Activated T-helper 1 cell treated with Interleukin-2 at 50 U/mL for 16 hours (primary cell): Measurements from ENCODE around the gene BTBD9.

Experiments used
- DNase-seq: peaks from one replicate; pipeline ENCODE4 v3.0.0-alpha.2; 2020; ENCODE audit warnings: low read depth

Gene BTBD9

DNA sequence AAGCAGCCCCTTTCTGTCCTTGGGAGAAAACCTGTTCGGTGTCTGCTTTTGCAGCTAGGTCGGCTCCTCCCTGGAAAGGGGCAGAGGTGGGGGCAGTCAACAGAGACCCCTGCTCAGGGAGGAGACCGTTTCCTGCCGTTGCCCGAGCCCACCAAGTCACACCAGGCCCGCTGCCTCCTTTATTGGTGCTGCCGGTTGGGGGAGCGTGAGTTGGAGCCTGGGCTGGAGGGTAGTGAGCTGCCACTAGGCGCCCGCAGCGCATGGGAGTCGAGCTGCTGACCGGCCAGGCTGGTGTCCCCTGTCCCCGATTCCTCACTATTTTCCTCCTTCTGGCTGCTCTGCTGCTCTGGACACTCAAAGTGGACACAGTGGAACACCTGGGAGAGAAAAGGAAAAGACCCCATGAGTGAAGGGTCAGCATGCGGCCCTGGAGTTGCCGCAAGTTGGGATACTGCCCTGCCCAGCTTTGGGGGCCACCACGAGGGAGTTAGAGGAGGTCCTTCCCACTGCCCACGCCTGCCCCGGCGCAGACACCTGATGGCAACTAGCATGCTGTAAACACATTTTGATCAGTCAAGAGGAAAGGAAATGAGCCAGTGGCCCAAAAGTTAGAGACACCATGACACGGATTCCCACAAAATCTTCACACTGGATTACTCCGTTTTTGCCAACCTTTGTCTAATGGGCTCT, 464.8 kb downstream of the BTBD9 start:
- DNase-seq, result no peak

DNA sequence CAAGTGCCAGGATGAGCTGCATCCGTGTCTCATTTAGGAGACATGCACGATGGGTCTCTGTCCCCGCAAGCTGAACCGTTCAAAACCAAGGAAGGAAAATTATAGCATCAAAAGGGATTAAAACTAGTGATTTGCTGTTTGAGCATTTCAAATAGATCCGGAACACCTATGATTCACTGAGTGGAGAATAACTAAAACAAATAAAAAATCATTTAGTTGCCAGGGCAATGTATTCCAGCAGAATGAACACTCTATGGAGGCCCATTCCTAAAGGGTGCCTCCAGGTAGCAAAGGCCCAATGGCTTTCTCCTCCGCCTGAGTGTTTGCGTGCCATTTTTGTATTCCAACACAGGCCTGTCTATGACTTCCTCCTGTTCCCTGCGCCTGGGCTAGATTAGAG, 465.4 kb downstream of the BTBD9 start:
- no peak for DNase-seq

DNA sequence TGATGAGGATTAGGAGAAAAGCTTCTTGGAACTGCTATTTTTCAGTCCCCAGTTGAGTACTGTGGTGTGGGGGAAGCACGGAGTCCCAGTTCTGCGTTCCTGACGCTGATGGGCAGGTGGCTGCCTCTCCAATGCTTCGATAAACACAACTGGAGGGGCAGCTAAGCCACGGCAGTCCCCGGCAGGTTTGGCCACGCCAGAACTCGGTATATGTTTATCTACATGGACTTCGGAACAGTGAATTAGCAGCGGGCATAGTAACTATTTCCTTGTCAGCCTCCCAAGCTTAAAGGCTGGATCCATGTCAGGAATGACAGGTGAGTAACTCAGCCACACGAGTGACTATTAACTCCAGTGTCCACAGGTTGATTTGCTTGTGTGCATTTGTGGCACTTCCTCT, 465.8 kb downstream of the BTBD9 start:
- no peak for DNase-seq

DNA sequence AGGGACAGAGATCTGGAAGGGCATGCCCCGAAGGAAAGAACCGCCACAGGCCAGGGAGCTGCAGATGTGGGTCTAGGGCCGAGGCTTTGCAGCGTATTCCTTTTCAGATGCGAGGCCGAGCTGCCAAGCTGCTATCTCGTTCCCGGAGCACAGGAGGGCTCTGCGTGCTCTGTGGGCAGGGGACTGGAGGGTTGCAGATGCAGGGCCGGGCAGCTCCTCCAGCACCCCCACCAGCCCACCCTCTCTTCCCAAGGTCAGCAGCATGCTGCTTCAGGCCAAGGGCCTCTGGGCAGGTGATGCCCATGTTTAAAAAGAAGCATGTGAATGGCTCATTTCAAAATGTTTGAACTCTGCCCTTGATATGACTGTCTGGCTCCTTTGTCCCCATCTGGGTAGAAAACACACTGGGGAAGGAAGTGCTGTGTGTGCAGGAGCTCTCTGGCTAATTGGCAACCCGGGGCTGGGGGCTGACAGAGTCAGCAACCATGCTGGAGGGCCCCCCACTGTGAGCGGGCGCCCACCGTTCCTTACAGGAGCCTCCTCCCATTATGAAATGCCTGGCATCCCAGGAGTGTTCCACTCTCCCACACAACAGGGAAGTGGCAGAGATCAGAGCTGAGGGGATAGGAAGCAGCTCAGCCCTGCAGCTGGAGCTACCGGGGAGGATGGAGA, 466.9 kb downstream of the BTBD9 start:
- no peak for DNase-seq

DNA sequence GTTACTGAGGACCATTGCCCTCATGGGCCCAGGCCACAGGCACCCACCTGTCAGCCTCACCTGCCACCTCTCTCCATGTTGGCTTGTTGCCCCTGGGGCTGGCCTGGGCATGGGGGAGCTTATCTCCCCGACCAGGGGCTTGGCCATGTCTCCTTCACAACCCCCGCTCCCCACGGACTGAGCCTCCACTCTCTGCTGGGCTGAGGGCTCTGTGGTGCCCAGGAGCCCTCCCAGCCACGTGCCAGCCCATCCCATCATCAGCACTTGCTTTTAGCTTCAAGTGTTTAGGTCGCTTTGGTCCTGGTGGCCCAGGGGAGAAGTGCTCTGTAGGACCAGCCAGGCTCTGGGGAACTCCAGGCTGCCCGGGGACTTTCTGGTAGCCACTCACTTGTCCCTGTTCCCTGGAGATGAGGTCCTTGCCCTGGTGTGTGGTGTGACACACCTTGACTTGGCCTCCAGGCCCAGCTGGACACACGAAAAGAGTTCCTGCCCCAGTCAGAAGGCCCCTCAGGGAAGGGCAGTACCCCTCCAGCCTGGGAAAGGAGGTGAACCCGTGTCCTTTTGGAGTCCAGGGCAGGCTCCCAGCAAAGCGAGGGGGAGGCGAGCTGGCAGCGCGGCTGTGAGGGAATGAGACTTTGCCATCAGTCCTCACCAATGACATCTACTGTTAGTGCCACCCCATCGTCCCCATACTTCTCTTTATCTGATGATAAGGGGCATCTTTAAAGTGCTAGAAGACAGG, 467.6 kb downstream of the BTBD9 start:
- DNase-seq, result no peak

DNA sequence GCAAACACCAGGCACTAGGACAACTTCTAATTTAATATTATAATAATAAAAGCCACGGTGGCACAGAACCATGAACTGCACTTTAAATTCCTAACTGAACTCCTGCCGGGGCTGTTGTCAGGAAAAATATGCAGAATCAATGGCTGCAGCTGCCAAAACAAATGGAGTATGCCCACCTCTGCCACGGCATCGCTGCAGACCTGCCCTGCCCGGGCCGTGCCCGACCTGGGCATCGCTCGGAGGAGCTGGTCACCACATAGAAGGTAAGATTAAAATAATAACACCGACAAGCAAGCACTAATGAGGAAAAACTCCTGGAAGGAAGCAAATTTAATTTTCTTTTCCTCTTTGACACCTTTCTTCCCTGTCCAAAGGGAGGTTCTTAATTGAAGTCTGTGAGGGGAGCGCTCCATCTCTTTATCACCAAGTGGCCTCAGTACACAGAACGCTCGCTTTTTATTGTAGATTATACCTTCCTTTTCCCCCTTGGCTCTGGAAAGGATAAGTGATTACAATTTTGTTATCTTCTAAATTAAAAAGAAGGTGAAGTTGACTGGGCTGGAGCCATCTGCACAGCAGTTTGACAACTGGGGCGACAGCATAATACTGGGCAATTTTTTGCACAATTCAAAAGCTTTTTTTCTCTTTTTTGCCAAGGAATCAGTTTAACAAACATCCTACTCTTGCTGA, 468.9 kb downstream of the BTBD9 start:
- no peak for DNase-seq

DNA sequence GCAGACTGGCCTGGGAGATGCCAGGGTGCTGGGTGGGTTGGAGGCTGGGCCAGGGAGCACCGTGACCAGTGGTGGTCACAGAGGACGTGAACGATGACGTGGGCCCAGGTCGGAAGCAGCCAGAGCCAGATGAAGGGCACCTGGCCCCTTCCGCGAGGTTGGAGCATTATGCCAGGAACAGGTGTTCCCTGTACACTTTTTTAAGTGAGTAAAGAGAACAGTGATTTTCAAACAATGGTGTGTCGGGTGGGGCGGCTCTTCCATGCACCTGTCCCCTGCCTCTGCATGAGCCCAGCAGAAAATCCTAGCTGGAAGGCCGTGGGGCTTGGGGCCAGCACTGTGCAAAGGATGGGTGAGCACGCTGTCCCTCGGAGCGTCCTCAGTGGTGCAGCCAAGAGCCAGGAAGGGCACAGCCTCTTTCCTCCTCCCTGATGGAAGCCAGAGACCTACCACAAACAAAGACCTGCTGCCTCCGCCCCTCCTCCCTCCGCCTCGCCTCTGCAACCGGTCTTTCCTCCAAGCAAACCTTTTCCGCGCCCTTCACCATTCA, 469.7 kb downstream of the BTBD9 start:
- no peak for DNase-seq

DNA sequence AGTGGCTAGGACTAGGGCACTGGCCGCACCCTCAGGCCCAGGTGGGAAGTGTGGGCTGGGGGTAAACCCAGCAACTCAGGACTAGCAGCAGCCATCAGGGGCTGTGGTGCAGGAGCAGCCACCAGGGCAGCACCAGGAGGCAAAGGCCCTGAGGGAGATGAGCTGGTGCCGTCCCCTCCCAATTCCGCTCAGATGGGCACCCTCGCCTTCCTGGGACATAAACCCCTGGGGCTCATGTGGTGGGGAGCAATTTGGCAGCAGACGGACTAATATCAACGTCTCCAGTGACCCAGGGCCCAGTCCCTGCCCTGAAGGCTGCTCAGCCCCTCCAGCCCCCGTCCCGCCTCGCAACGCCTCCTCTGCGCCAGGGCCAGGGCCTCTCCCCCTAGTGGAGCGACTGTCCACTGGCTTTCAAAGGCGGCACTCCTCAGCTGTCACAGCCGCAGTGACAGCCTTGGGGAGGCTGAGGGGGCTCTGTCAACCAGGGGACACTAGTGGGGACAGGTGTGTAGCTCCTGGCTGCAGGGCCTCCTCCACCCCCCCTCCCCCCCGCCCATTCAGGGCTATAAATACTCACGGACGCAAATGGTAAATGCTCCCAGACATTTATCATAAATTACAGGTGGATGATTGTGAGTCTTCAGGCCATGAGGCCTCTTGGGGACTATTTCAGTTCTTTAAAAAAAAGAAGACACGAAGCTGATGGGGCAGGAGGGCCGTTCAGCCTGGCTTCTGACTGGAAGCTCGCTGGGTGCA, 470.3 kb downstream of the BTBD9 start:
- DNase-seq, result no peak

DNA sequence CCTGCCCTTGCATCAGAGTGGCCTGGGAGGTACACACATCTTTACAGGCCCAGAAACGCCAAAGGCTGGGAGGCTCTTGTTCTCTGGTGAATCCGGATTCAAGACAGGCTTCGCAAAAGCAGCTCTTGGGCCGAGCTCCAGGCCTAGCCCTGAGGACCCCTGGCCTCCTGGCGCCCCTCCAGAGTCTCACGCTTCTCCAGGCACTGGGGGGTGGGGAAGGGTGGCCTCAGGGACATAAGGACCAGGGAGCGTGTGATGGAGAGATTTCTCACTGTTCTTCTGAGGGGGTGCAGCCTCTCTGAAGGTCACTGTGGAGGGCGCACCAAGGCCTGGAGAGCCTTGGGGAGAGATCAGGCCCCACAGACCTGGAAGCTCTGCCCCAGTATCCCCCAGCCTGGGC, 471.0 kb downstream of the BTBD9 start:
- DNase-seq, result no peak

DNA sequence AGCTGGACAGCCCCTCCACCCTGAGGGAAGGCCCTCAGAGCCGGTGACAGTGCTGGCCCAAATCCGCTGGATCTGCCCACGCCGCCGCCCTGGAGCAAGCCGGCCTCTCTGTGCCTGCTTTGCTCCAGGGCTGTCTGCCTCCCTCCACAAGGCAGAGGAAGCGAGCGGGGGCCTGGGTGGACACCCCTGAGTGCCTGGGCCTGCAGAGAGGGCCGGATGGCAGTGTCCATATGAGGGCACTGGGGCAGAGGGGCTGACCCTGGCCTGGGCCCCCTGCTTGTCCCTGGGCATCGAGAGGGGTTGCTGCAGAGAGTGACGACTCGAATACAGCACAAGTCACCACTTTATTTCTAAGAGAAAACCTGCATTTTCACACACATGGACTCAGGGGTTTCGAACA, 471.6 kb downstream of the BTBD9 start:
- DNase-seq, result no peak

DNA sequence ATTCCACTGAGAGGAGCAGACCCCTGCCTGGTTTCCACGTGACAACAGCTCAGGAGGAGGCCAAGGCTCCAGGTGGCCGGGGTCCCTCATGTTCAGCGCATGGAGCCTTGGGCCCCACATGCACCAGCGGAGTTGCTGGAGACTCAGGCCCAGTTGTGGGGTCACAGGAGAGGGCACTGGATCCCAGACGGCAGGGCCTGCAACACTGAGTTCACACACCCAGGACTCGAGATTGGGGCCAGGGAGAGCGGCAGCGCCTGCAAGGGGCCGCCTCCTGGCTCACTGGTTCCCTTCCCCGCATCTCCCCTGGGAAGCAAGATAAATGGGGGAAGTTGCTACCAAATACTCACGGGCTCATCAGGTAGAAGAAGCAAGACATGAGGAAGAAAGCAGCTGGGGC, 472.1 kb downstream of the BTBD9 start:
- no peak for DNase-seq

DNA sequence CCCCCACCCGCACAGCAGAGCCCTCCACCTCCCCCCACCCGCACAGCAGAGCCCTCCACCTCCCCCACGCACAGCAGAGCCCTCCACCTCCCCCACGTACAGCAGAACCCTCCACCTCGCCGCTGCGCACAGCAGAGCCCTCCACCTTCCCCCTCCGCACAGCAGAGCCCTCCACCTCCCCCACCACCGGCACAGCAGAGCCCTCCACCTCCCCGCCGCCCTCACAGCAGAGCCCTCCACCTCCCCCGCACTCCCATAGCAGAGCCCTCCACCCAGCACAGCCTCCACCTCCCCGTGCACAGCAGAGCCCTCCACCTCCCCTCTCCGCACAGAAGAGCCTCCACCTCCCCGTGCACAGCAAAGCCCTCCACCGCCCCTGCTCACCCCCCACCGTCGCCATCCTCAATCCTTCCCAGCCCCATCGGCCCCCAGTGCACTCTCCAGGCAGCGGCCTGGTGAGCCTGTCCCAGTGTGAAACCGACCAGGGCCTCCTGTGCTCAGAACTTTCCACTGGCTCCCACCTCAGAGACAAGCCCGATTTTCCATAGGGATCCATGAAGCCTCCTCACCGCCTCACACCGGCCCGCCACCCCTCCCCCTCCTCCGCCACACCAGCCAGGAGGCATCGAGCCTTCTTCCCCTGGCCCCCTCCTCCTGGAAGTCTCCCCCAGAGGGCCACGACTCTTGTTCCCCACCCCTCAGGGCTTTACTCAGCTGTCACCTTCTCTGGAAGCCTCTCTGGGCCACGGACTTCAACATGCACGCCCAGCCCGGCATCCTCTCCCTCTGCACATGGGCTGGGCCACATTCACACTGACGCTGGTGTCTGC, 473.1 kb downstream of the BTBD9 start:
- DNase-seq, result no peak

DNA sequence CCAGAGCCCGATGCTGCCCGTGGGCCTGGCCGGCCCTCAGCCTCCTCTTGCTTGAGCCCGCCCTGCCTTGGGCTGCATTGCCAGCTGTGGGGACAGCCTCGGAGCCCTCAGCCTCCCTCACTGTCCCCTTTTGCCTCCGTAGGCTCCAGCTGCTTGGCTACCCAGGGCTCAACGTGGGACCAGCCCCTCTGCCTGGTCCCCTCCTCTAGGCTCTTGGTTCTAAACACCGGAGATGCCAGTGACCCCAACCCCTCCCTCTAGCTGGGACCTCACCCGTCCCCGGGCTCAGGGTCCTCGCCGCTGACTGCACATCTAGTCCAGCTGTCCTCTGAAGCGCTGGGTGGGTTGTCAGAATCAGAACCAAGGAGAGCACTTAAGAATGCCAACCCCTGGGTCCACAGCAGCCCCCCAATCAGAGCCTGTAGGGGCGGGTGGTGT, 475.0 kb downstream of the BTBD9 start:
- no peak for DNase-seq

DNA sequence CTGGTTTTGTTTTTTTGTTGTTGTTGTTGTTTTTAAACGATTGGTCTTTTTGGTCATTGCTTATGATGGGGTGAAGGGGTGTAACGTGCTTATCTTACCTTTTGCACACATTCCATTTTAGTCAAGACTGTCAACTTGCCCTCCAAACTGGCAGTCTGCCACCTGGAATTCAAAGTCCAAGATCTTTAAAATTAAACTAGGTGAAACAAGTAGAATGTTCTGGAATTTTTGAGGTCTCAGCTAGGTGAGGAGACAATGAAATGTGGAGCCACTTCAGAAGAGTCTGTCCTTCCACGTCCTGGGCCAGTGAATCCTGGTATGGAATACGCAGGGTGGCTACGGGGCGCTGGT, 475.6 kb downstream of the BTBD9 start:
- DNase-seq, result no peak

DNA sequence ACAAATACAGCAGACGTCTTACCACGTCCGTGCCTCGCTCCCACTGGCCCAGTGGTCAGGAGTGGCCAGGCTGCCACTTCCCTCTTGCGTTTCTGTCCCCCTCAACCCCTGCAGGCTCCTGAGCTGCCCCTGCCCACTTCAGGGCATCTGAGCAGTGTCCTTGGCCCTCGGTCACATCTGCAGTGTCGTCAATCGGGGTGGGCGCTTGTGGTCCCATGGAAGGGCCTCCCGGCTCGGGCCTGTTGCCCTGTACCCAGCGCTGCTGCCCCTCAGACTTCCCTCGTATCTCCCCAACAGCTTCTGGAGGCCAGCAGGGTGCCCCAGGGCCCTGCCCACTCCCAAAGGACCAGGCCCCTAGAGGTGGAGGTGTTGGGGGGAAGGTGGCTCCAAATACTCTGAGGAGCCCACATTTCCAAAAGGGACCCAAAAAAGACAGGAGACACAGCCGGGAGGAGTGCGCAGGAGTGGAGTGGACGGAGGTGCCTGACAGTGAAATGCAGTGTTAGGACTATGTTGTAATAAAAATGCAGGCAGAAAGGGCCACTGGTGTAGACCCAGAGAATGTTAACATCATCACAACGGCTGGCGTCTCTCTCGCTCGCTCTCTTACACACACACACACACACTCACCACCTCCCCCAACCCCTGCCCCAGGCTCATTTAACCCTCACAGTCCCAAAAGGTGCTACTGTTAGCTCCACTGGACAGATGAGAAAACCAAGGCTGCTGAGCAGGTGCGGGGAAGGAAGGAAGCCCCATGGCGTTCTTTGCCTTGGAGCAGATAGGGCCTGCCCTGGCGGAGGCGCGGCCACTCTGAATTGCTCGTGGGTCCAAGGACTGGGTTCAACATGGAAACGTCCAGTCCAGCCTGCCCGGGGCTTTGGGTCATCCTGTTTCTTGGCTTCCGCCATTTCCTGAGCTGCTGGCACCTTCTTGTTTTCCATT, 476.3 kb downstream of the BTBD9 start:
- no peak for DNase-seq

DNA sequence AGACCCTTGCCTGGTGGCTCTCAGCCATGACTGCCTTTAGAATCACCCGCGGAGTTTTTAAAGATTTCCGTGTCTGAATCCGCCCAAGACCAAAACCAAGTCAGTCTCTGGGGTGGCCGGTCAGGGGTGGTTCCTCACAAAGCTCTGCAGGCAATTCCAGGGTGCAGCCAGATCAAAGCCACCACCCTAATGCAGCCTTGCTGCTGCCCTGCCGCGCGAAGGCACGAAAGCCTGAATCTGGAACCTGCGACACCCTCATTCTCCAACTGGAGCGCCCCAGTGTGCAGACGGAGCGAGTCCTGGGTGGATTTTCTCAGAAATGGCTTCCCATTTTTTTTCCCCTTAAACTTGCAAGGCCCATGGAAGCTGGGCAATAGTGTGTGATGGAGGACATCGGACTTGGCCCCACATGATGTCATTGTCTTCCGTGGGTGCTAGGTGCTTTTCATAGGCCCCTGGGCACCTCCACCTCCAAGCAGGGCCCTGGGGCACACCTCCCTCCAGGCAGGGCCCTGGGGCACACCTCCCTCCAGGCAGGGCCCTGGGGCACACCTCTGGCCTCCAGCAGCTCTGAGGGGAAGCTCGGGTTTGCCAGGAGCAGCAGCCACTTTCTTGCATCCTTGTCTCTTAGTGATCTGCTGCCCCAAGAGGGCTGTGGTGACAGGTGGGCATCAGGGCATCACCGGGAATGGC, 477.1 kb downstream of the BTBD9 start:
- DNase-seq, result no peak

DNA sequence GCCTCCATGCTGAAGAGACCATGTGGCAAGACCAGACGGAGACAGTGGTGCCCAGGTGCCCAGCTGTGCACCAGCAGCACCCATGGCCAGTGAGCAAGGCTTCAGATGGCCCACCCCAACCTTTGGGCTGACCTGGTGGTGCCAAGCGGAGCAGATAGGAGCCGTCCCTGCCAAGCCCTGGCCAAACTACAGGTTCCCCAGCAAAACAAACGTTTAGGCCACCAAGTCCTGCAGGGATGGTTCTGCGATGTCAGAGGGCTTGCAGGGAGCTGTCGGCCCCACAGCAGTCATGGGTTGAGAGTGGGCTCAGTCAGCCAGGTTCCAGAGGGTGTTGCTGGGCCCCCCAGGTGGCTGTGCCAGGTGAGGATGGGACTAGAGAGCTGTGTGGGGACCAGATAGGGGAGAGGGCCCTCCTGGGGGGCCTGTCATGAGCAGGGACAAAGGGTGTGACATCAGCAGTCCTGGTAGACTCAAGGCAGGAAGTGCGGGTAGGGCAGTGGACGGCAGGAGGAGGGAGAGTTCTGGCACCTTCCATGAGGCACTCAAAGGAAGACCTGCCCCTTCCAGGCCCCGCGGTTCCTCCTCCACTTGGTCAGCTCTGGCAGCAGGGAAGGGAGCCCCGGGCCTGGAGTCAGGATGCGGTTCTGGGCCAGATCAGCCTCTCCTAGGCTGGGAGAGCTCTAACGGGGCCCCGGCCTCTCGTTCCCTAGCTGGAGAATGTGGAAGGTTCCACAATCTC, 477.8 kb downstream of the BTBD9 start:
- no peak for DNase-seq

DNA sequence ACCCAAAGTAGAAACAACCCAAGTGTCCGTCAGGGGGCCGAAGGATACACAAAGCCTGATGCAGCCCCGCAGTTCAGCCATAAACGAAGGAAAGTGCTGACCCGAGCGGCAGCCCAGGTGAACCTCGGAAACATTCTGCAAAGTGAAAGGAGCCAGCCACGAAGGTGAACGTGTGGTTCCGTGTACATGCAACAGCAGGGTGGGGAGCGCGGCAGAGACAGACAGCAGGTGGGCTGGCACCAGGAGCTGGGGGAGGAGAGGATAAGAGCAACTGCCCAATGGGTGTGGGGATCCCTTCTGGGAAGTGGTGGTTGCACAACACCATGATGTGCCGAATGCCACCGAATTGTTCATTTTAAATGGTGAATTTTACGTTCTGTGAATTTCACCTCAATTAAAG, 478.4 kb downstream of the BTBD9 start:
- DNase-seq, result no peak
